RWPE1 (cell line): ENCODE results near the gene TLE4.

Experiments
- CTCF ChIA-PET: fragments of 350-600 bp; sonication (Branson Sonifier 250); formaldehyde crosslinking; extraction: SDS; loops from one replicate; lab custom pipeline; 2021; lab: Yijun Ruan, JAX
- POLR2A ChIA-PET: fragments of 400-600 bp; formaldehyde crosslinking; extraction: SDS; loops from one replicate; lab custom pipeline; 2020; ENCODE audit warnings: antibody characterized with exemption; ENCODE audit not compliant: low non-redundant PET; lab: Yijun Ruan, JAX
- DNase-seq: peaks from one replicate; pipeline ENCODE4 v3.0.0; 2012; ENCODE audit warnings: low spot score
- H3K27ac ChIP-seq: fragments of 450-650 bp; 2 replicates; pipeline ENCODE4 v1.5.1; 2017
- TF ChIP-seq, protein P1 (sequence below): fragments of 450-650 bp; conservative IDR thresholded peaks from 2 replicates; pipeline ENCODE4 v1.5.1; 2017; ENCODE audit warnings: low read depth, mild to moderate bottlenecking

Gene TLE4

DNA sequence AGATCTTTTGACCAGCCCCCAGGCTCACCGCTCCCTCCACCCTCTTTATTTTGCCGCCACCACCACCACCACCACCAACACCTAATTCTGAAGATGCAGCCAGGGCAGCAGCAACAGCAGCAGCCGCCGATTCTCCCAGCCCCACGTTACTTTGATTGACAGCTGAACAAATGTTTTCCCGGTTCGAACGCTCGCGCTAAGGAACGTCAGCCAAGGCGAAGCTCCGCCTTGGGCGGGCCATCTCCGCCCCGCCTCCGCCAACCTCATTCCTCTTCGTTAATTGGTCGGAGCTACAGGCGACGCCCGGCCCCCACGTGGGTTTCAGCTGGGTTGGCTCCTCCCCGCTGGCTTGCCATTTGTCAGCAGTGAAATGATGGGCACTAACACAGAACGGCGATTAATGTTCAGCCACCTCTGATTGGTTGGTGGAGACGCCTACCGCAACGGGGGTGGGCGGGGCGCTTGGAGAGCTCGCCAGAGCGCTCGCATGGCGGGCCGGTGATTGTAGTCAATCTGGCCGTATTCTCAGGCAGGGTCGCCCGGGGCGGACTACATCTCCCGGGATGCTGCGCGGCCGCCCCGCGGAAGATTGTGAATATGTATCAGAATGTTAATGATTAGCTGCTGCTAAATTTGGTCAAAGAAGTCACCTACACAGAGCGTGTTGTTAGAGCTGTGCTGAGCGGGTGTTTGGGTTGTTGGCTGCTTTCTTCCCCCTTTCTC, at the start of gene TLE4:
Gene TLE4, plus strand, starts transcription at position 657 of the 723 bp plus-strand sequence. CDS start 826 bp downstream, outside the sequence.
- ChIA-PET POLR2A (interaction anchor here (0.5 kb wide), 1 partner anchor 52 kb away, joined by 5 read pairs; no protein-coding TSS in a partner anchor), CTCF (interaction anchor here (0.6 kb wide), 1 partner anchor 82 kb away, joined by 3 read pairs; no protein-coding TSS in a partner anchor)
- peak within 1 kb of the TSS; percentile 93 for H3K27ac ChIP-seq
- TF ChIP-seq, protein P1, sequence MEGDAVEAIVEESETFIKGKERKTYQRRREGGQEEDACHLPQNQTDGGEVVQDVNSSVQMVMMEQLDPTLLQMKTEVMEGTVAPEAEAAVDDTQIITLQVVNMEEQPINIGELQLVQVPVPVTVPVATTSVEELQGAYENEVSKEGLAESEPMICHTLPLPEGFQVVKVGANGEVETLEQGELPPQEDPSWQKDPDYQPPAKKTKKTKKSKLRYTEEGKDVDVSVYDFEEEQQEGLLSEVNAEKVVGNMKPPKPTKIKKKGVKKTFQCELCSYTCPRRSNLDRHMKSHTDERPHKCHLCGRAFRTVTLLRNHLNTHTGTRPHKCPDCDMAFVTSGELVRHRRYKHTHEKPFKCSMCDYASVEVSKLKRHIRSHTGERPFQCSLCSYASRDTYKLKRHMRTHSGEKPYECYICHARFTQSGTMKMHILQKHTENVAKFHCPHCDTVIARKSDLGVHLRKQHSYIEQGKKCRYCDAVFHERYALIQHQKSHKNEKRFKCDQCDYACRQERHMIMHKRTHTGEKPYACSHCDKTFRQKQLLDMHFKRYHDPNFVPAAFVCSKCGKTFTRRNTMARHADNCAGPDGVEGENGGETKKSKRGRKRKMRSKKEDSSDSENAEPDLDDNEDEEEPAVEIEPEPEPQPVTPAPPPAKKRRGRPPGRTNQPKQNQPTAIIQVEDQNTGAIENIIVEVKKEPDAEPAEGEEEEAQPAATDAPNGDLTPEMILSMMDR, result no peak
- DNase-seq, result peak; percentile 100

- TF ChIP-seq, protein P1, result no peak
- no peak overlapping the region for H3K27ac ChIP-seq
- DNase-seq, result no peak
- ChIA-PET POLR2A (no interaction called here), CTCF (no interaction called here)
Observed at GRCh38 chr9:79522793-79523192, 49.0 kb upstream of the TLE4 start.

DNA sequence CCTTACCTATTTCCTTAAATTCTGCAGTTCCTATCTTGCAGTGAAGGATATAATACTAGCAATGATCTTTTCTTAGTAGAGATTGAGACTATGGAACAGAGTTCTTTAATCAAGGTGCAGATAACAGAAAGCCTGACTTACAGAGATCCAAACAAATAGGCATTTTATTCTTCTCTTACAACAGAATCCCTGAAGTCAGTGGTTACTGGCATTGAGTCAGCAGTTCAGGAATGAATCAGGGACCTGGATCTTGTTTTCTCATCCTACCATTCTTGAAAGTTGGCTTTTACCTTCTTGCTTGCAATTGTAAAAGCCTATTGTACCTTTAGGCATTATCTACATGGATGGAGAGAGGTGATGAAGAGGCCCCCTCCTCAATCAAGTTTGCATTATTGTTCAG, 47.5 kb upstream of the TLE4 start:
- CTCF ChIA-PET, result interaction anchor here (0.5 kb wide), 1 partner anchor 1155 kb away, joined by 3 read pairs; no protein-coding TSS in a partner anchor
- TF ChIP-seq, protein P1, result no peak
- POLR2A ChIA-PET, result no interaction called here
- H3K27ac ChIP-seq, result no peak overlapping the region
- DNase-seq, result no peak

- ChIA-PET POLR2A (no interaction called here), CTCF (no interaction called here)
- DNase-seq, result no peak
- H3K27ac ChIP-seq, result no peak overlapping the region
- TF ChIP-seq, protein P1, result no peak
Observed at GRCh38 chr9:79526149-79526672, 45.6 kb upstream of the TLE4 start.

DNA sequence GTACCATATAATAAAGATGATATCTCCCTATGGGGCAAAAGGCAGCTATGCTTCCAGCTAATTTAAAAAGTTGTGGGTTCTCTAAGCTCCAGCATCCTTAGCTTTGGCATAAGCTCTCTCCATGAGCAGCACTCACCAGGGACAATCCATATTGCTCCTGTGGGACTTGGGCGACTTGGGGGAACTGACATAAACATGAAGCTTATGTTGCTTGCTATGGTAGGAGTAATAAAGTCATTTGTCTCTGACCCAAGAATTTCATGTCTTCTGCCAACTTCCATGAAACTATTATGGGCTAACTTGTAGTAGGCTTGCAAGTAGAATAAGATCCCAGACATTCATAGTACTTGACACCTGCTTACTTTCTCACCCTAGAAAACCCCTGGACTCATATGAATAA, 36.2 kb upstream of the TLE4 start:
- DNase-seq, result no peak
- ChIA-PET POLR2A (no interaction called here), CTCF (no interaction called here)
- no peak overlapping the region for H3K27ac ChIP-seq
- TF ChIP-seq, protein P1, result no peak

GRCh38 chr9:79537838-79538237, 33.9 kb upstream of the TLE4 start:
- H3K27ac ChIP-seq, result no peak overlapping the region
- ChIA-PET POLR2A (no interaction called here), CTCF (no interaction called here)
- TF ChIP-seq, protein P1, result no peak
- no peak for DNase-seq
